IPS-20b (cell line): Measurements from ENCODE around the gene MICOS13.

Experiments
- H3K27ac ChIP-seq: one replicate; pipeline ENCODE4 v1.5.1; 2013; ENCODE audit warnings: low read length
- H3K27me3 ChIP-seq: 2 replicates; pipeline ENCODE4 v1.6.1; 2013; ENCODE audit warnings: mild to moderate bottlenecking, low read length, inconsistent platforms; ENCODE audit not compliant: insufficient read depth
- H3K36me3 ChIP-seq: 2 replicates; pipeline ENCODE4 v1.6.1; 2013; ENCODE audit warnings: low read depth, mild to moderate bottlenecking, inconsistent platforms, low read length, moderate library complexity; ENCODE audit not compliant: insufficient read depth
- H3K4me1 ChIP-seq: 2 replicates; pipeline ENCODE4 v1.6.1; 2013; ENCODE audit warnings: mild to moderate bottlenecking, control low read depth, inconsistent platforms, low read length, moderate library complexity; ENCODE audit not compliant: insufficient read depth
- H3K4me3 ChIP-seq: 2 replicates; pipeline ENCODE4 v1.5.1; 2013; ENCODE audit warnings: mild to moderate bottlenecking, low read length, inconsistent platforms
- H3K9ac ChIP-seq: 2 replicates; pipeline ENCODE4 v1.6.1; 2013; ENCODE audit warnings: low read depth, mild to moderate bottlenecking, inconsistent platforms, low read length, moderate library complexity
- H3K9me3 ChIP-seq: 2 replicates; pipeline ENCODE4 v1.6.1; 2013; ENCODE audit warnings: mild to moderate bottlenecking, low read depth, low read length, inconsistent platforms; ENCODE audit not compliant: insufficient read depth

The MICOS13 gene

GRCh38 chr19:5679289-5680083 is 830 bp downstream of the MICOS13 start:
- H3K4me1 ChIP-seq = no peaks in the 10 kb centered on the region
- no peaks in the 10 kb centered on the region for H3K36me3 ChIP-seq
- no peaks in the 10 kb centered on the region for H3K27me3 ChIP-seq
- H3K4me3 ChIP-seq = peak overlapping the region; percentile 94
- H3K9me3 ChIP-seq = no peaks in the 10 kb centered on the region
- peak overlapping the region; percentile 93 for H3K27ac ChIP-seq
- H3K9ac ChIP-seq = peak overlapping the region; percentile 85; the same call in 1 of the 2 replicates

GRCh38 chr19:5678071-5678718 is 2.1 kb downstream of the MICOS13 start:
- Histone ChIP-seq H3K36me3 (no peaks in the 10 kb centered on the region), H3K9me3 (no peaks in the 10 kb centered on the region), H3K27ac (no peak overlapping the region), H3K4me1 (no peaks in the 10 kb centered on the region), H3K4me3 (no peak overlapping the region), H3K9ac (no peak overlapping the region), H3K27me3 (no peaks in the 10 kb centered on the region)

- Histone ChIP-seq H3K4me3 (no peak overlapping the region), H3K4me1 (no peaks in the 10 kb centered on the region), H3K9ac (no peak overlapping the region), H3K27me3 (no peaks in the 10 kb centered on the region), H3K9me3 (no peaks in the 10 kb centered on the region), H3K36me3 (peaks cover 3% of the 10 kb centered on the region; the same call in 1 of the 2 replicates), H3K27ac (no peak overlapping the region)
These were observed 2.7 kb downstream of the MICOS13 start for GRCh38 chr19:5677580-5677979.

GRCh38 chr19:5677136-5677535 is 3.2 kb downstream of the MICOS13 start:
- no peaks in the 10 kb centered on the region for H3K4me1 ChIP-seq
- no peak overlapping the region for H3K27ac ChIP-seq
- peaks cover 3% of the 10 kb centered on the region; the same call in 1 of the 2 replicates for H3K36me3 ChIP-seq
- no peaks in the 10 kb centered on the region for H3K27me3 ChIP-seq
- no peak overlapping the region for H3K9ac ChIP-seq
- H3K9me3 ChIP-seq = no peaks in the 10 kb centered on the region
- H3K4me3 ChIP-seq = no peak overlapping the region

GRCh38 chr19:5676772-5677105 is 3.6 kb downstream of the MICOS13 start:
- Histone ChIP-seq H3K9ac (no peak overlapping the region), H3K27ac (no peak overlapping the region), H3K4me3 (no peak overlapping the region)

GRCh38 chr19:5676105-5676771 is 4.1 kb downstream of the MICOS13 start:
- H3K27me3 ChIP-seq = no peaks in the 10 kb centered on the region
- H3K4me1 ChIP-seq = no peaks in the 10 kb centered on the region
- no peaks in the 10 kb centered on the region for H3K9me3 ChIP-seq
- no peak overlapping the region for H3K4me3 ChIP-seq
- peaks cover 12% of the 10 kb centered on the region; the same call in 1 of the 2 replicates for H3K36me3 ChIP-seq
- no peak overlapping the region for H3K27ac ChIP-seq
- H3K9ac ChIP-seq = no peak overlapping the region

More at GRCh38 chr19:5676772-5677105, 3.6 kb downstream of the MICOS13 start:
- H3K27me3 ChIP-seq = no peaks in the 10 kb centered on the region
- peaks cover 7% of the 10 kb centered on the region; the same call in 1 of the 2 replicates for H3K36me3 ChIP-seq
- H3K4me1 ChIP-seq = no peaks in the 10 kb centered on the region
- H3K9me3 ChIP-seq = no peaks in the 10 kb centered on the region

GRCh38 chr19:5674714-5675113 is 5.6 kb downstream of the MICOS13 start:
- no peaks in the 10 kb centered on the region for H3K4me1 ChIP-seq
- no peaks in the 10 kb centered on the region for H3K27me3 ChIP-seq
- no peak overlapping the region for H3K27ac ChIP-seq
- H3K9ac ChIP-seq = no peak overlapping the region
- H3K9me3 ChIP-seq = no peaks in the 10 kb centered on the region
- no peak overlapping the region for H3K4me3 ChIP-seq
- H3K36me3 ChIP-seq = peaks cover 21% of the 10 kb centered on the region

GRCh38 chr19:5673752-5674151 is 6.6 kb downstream of the MICOS13 start:
- no peak overlapping the region for H3K9ac ChIP-seq
- H3K9me3 ChIP-seq = no peaks in the 10 kb centered on the region
- H3K27me3 ChIP-seq = no peaks in the 10 kb centered on the region
- no peak overlapping the region for H3K27ac ChIP-seq
- H3K4me1 ChIP-seq = no peaks in the 10 kb centered on the region
- no peak overlapping the region for H3K4me3 ChIP-seq
- H3K36me3 ChIP-seq = peaks cover 30% of the 10 kb centered on the region

GRCh38 chr19:5672708-5673459 is 7.4 kb downstream of the MICOS13 start:
- no peak overlapping the region for H3K27ac ChIP-seq
- H3K9ac ChIP-seq = no peak overlapping the region
- H3K27me3 ChIP-seq = no peaks in the 10 kb centered on the region
- 0 out of 2 replicates have a peak, but pooled peaks cover 3% of the 10 kb centered on the region for H3K4me1 ChIP-seq
- H3K9me3 ChIP-seq = no peaks in the 10 kb centered on the region
- H3K4me3 ChIP-seq = no peak overlapping the region
- peaks cover 36% of the 10 kb centered on the region for H3K36me3 ChIP-seq

GRCh38 chr19:5671600-5671999 is 8.7 kb downstream of the MICOS13 start:
- Histone ChIP-seq H3K9me3 (no peaks in the 10 kb centered on the region), H3K4me1 (peaks cover 7% of the 10 kb centered on the region; the same call in 1 of the 2 replicates), H3K27me3 (no peaks in the 10 kb centered on the region), H3K4me3 (no peak overlapping the region), H3K36me3 (peaks cover 49% of the 10 kb centered on the region), H3K27ac (no peak overlapping the region), H3K9ac (no peak overlapping the region)

GRCh38 chr19:5669212-5669611 is 11.1 kb downstream of the MICOS13 start:
- H3K4me1 ChIP-seq = peaks cover 7% of the 10 kb centered on the region; the same call in 1 of the 2 replicates
- H3K9ac ChIP-seq = no peak overlapping the region
- peaks cover 73% of the 10 kb centered on the region for H3K36me3 ChIP-seq
- H3K27ac ChIP-seq = no peak overlapping the region
- H3K9me3 ChIP-seq = no peaks in the 10 kb centered on the region
- H3K27me3 ChIP-seq = no peaks in the 10 kb centered on the region
- H3K4me3 ChIP-seq = no peak overlapping the region
